Esophagus muscularis mucosa (tissue), 4 donors: ENCODE measurements around the gene BCR. TPM values are rescaled to one million over a fixed set of nuclear protein-coding genes. Genes with fewer than 3 reads are reported as not detected.

Experiments
- DNase-seq: peaks from one replicate; pipeline ENCODE4 v3.0.0-alpha.2; 2017; ENCODE audit errors: extremely low spot score
- H3K27ac ChIP-seq, 4 donors: fragments of 200-600 bp; sonication (generic); replicated peaks in 1 of 4; 1 replicate in 3 of 4; 2 replicates in 1 of 4; pipeline ENCODE4 v1.5.1; 2016 to 2019; ENCODE audit warnings: mild to moderate bottlenecking in 1 of 4
- H3K27me3 ChIP-seq, 4 donors: fragments of 200-600 bp; sonication (generic); one replicate each; pipeline versions ENCODE4 v1.5.1 to v1.6.0; 2016 to 2019
- H3K36me3 ChIP-seq, 4 donors: fragments of 200-600 bp; sonication (generic); one replicate each; pipeline ENCODE4 v1.5.1; 2016 to 2019
- H3K4me1 ChIP-seq, 4 donors: fragments of 200-600 bp; sonication (generic); one replicate each; pipeline ENCODE4 v1.5.1; 2016 to 2019
- H3K4me3 ChIP-seq, 4 donors: fragments of 200-600 bp; sonication (generic); 1 replicate in 2 of 4; 2 replicates in 2 of 4; pipeline ENCODE4 v1.5.1; 2016 to 2019; ENCODE audit warnings: mild to moderate bottlenecking in 4 of 4, moderate library complexity in 1 of 4
- H3K9me3 ChIP-seq, 4 donors: fragments of 200-600 bp; sonication (generic); 1 replicate in 3 of 4; 2 replicates in 1 of 4; pipeline ENCODE4 v1.5.1; 2016 to 2019
- EP300 ChIP-seq: sonication (generic); formaldehyde crosslinking; IDR thresholded peaks from one replicate; pipeline ENCODE4 v1.6.1; 2017; ENCODE audit warnings: antibody characterized with exemption
- POLR2A ChIP-seq: fragments of 450-650 bp; IDR thresholded peaks from one replicate; pipeline ENCODE4 v1.6.1; 2017; ENCODE audit warnings: antibody characterized with exemption, moderate library complexity, mild to moderate bottlenecking, low read depth
- POLR2AphosphoS5 ChIP-seq, 2 donors: sonication (generic); formaldehyde crosslinking; IDR thresholded peaks; one replicate each; pipeline ENCODE4 v1.6.1; 2017; ENCODE audit warnings: antibody characterized with exemption in 2 of 2
- WGBS: methylation state at CpG from one replicate; pipeline ENCODE4 v1.1.5; 2018; 5-methylcytosine and 5-hydroxymethylcytosine counted together
- intact Hi-C: fragments of 100-400 bp; cut with DNase I; formaldehyde crosslinking; loops from one replicate; pipeline ENCODE4 v1.15.1; 2023
- total RNA-seq, 4 donors: library from RNA; depleted of rRNA; stranded (reverse); fragments of >200 nt; gene quantifications; one replicate each; pipeline versions ENCODE4 v1.1.0 to v1.2.1, GENCODE V29; 2016
- TF ChIP-seq, protein P1 (sequence below), 3 experiments: fragments of 200-600 bp in 2 of 3; fragments of 450-650 bp in 1 of 3; sonication (generic) in 2 of 3; IDR thresholded peaks; one replicate each; pipeline ENCODE4 v1.5.1; 2017 to 2019; ENCODE audit warnings: antibody characterized with exemption in 3 of 3, mild to moderate bottlenecking in 2 of 3, moderate library complexity in 1 of 3

Gene BCR
- total RNA-seq, 4 donors from 2014 or later: 35.7 to 58.5 (median 48.0) TPM

DNA sequence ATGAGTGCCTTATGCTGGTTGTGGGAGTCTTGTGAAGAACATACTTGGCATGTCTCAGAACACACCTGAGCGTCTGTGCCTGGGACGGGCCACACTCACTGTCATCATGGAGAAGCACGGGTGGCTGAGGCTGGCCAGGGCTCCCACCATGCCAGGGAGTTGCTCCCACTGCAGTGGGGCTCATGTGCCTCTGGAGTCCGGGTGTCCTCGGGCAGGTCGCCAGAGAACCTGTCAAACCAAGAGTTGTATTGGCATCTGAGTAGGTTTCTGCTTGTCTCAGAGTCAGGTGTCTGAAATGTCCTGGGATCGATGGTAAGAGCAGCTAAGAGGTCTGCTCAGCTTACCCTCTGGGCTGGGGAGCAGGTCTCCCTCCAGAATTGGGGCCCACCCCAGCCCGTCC is 92.1 kb downstream of the BCR start:
- intact Hi-C loops: no loop called here
- WGBS: 76% methylated on average over 6 of the region's 8 CpGs
- H3K4me1 ChIP-seq: no peaks in the 10 kb centered on the region
- peaks cover 32 to 100% (median 89%) of the 10 kb centered on the region in 4 donors for H3K36me3 ChIP-seq
- H3K27ac ChIP-seq: no peak overlapping the region
- H3K27me3 ChIP-seq: no peaks in the 10 kb centered on the region
- no peak for TF ChIP-seq EP300
- TF ChIP-seq POLR2AphosphoS5 (IDR thresholded peaks at IDR 0.05): no peak
- TF ChIP-seq, protein P1, sequence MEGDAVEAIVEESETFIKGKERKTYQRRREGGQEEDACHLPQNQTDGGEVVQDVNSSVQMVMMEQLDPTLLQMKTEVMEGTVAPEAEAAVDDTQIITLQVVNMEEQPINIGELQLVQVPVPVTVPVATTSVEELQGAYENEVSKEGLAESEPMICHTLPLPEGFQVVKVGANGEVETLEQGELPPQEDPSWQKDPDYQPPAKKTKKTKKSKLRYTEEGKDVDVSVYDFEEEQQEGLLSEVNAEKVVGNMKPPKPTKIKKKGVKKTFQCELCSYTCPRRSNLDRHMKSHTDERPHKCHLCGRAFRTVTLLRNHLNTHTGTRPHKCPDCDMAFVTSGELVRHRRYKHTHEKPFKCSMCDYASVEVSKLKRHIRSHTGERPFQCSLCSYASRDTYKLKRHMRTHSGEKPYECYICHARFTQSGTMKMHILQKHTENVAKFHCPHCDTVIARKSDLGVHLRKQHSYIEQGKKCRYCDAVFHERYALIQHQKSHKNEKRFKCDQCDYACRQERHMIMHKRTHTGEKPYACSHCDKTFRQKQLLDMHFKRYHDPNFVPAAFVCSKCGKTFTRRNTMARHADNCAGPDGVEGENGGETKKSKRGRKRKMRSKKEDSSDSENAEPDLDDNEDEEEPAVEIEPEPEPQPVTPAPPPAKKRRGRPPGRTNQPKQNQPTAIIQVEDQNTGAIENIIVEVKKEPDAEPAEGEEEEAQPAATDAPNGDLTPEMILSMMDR (IDR thresholded peaks at IDR 0.05): no peak
- no peak for DNase-seq
- no peak overlapping the region for H3K4me3 ChIP-seq
- no peaks in the 10 kb centered on the region for H3K9me3 ChIP-seq

DNA sequence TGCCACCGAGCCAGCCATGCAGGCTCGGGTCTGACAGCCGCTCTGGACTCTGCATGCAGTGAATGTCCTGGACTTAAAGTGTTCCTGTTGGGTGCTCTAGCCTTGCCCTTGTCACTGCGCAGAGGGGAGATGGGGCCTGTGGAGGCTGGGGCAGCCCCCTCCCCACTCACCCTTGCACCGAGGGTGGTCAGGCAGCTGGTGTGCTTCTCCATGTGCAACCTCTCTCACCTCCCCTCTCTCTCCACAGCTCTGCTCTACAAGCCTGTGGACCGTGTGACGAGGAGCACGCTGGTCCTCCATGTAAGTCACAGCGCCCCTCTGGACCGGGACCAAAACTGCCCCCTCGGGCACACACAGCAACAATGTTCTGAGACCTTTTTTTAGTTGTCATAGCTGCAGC is 92.5 kb downstream of the BCR start:
- Histone ChIP-seq H3K27ac (no peak overlapping the region), H3K4me1 (peaks cover 0 to 3% (median under 1%) of the 10 kb centered on the region in 4 donors), H3K4me3 (no peak overlapping the region), H3K9me3 (no peaks in the 10 kb centered on the region), H3K27me3 (no peaks in the 10 kb centered on the region), H3K36me3 (peaks cover 32 to 100% (median 88%) of the 10 kb centered on the region in 4 donors)
- intact Hi-C loops: no loop called here
- TF ChIP-seq, protein P1 (IDR thresholded peaks at IDR 0.05): no peak
- TF ChIP-seq POLR2AphosphoS5 (IDR thresholded peaks at IDR 0.05) (no peak), POLR2A (no peak), EP300 (no peak)
- DNase-seq: no peak
- 83% methylated on average over 10 of the region's 11 CpGs for WGBS

DNA sequence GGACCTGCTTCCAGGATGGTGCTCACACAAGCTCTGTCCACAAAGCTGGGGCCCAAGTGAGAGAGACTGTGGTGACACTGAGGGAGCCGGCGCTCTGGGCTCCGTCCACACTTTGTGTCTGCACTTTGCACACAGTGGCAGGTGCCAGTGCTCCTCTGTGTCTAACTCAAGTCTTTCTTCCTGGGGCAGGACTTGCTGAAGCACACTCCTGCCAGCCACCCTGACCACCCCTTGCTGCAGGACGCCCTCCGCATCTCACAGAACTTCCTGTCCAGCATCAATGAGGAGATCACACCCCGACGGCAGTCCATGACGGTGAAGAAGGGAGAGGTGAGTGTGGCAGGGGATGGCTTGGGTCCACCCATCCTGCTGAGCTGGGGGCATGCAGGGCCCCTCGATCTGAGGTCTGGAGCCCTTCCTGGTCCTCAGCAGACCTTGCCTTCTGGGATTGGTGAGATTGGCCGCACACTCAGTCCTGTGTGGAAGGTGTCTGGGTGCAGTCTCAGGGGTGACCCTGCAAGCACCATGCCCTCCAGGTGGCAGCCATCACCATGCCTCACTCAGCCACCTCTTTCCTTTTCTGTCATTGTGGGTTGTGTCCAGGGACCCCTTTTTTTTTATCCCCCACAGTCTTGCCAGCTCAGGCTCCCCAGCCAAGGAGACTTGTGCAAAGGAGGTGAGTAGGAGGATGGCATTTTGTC is 93.3 kb downstream of the BCR start:
- no peaks in the 10 kb centered on the region for H3K27me3 ChIP-seq
- 96% methylated on average over 10 of the region's 10 CpGs for WGBS
- H3K36me3 ChIP-seq: peaks cover 27 to 94% (median 82%) of the 10 kb centered on the region in 4 donors
- no peak overlapping the region for H3K4me3 ChIP-seq
- DNase-seq: no peak
- intact Hi-C loops: no loop called here
- peaks cover 6 to 11% (median 8%) of the 10 kb centered on the region in 4 donors for H3K4me1 ChIP-seq
- no peak overlapping the region for H3K27ac ChIP-seq
- no peaks in the 10 kb centered on the region for H3K9me3 ChIP-seq
- TF ChIP-seq POLR2A (no peak), EP300 (no peak), POLR2AphosphoS5 (IDR thresholded peaks at IDR 0.05) (no peak)
- TF ChIP-seq, protein P1 (IDR thresholded peaks at IDR 0.05): no peak

DNA sequence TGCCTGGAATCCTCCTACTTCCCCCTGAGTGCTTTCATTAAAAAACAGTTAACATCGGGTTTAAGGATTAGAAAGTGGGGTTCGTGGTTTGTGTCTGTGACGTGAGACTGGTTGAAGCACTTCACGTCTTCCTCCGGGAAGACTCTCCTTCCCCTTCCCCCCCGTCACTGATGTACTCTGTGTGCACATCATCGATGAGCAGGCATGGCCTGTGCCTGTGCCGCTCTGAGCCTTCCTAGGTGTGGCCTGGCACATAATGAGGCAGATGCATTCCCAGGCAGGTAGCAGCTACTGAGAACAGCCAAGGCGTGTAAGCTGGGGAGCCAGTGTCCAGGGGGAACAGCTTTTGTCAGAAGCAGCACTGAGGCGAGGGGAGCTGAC is 93.8 kb downstream of the BCR start:
- H3K4me1 ChIP-seq: peaks cover 12 to 16% (median 14%) of the 10 kb centered on the region in 4 donors
- TF ChIP-seq POLR2A (no peak), POLR2AphosphoS5 (IDR thresholded peaks at IDR 0.05) (no peak), EP300 (no peak)
- TF ChIP-seq, protein P1 (IDR thresholded peaks at IDR 0.05): no peak
- 88% methylated on average over 8 of the region's 10 CpGs for WGBS
- DNase-seq: no peak
- intact Hi-C loops: no loop called here
- no peaks in the 10 kb centered on the region for H3K9me3 ChIP-seq
- H3K36me3 ChIP-seq: peaks cover 24 to 89% (median 76%) of the 10 kb centered on the region in 4 donors
- H3K4me3 ChIP-seq: no peak overlapping the region
- no peaks in the 10 kb centered on the region for H3K27me3 ChIP-seq
- H3K27ac ChIP-seq: no peak overlapping the region
